Motor neuron (in vitro differentiated cells): ENCODE measurements around the gene RAP1GAP2. TPM values are rescaled to one million over a fixed set of nuclear protein-coding genes. Genes with fewer than 3 reads are reported as not detected.

ENCODE experiments used
- ATAC-seq, 8 experiments: fragments of 200-7000 bp; cut with Tn5 transposase; replicated peaks in 6 of 8; 2 replicates each; pipeline ENCODE4 v1.8.0; 2021; ENCODE audit warnings: mild to moderate bottlenecking in 8 of 8, moderate library complexity in 8 of 8
- H3K27ac ChIP-seq, 2 donors: fragments of 250-450 bp; sonication (Bioruptor Pico); 2 replicates each; pipeline ENCODE4 v1.9.0; 2021; ENCODE audit warnings: antibody characterized with exemption in 2 of 2, mild to moderate bottlenecking in 2 of 2, moderate library complexity in 1 of 2
- H3K4me1 ChIP-seq, 2 donors: fragments of 250-450 bp; sonication (Bioruptor Pico); replicated peaks in 1 of 2; 2 replicates each; pipeline ENCODE4 v1.6.1; 2021; ENCODE audit warnings: antibody characterized with exemption in 2 of 2, mild to moderate bottlenecking in 2 of 2, moderate library complexity in 1 of 2
- H3K4me3 ChIP-seq, 5 donors: fragments of 250-450 bp; sonication (Bioruptor Pico); 2 replicates each; pipeline ENCODE4 v1.9.0; 2021; ENCODE audit warnings: antibody characterized with exemption in 5 of 5, mild to moderate bottlenecking in 5 of 5, moderate library complexity in 4 of 5
- WGBS, 10 experiments: fragments of 450-650 bp; shearing (Covaris generic); methylation state at CpG; one replicate each; pipeline ENCODE4 v1.0.0; 2022; 5-methylcytosine and 5-hydroxymethylcytosine counted together
- in situ Hi-C, 9 experiments: fragments of 400-800 bp; cut with MboI; loops; one replicate each; pipeline ENCODE4 v1.15.0; 2021; ENCODE audit warnings: low sequenced_read_pairs in 9 of 9, low pct_unique_long_range_greater_than_20kb in 2 of 9; ENCODE audit not compliant: unreplicated experiment in 9 of 9
- total RNA-seq, 8 experiments: library from RNA; unstranded; fragments of 300-600 nt; gene quantifications; 2 replicates each; pipeline versions ENCODE4 v1.2.3 to v1.2.4, GENCODE V29; 2022

The RAP1GAP2 gene
- total RNA-seq, 8 experiments from 2014 or later = 0.76 to 16.7 (median 4.3) TPM

- Histone ChIP-seq H3K4me3 (no peak overlapping the region), H3K27ac (no peak overlapping the region), H3K4me1 (peaks cover 4 to 17% of the 10 kb centered on the region in 2 donors)
- in situ Hi-C loops = no loop called here
- ATAC-seq = no peak
- WGBS, 10 experiments = 60 to 100% (median 81%) methylated on average over 1 to 8 of the region's 17 CpGs; no CpG with 5 or more reads in 3 of the 10 experiments
Observed at GRCh38 chr17:2955931-2956582, 159.8 kb downstream of the RAP1GAP2 start.

- no peak overlapping the region for H3K4me3 ChIP-seq
- no peak overlapping the region for H3K27ac ChIP-seq
- H3K4me1 ChIP-seq = peaks cover 4 to 17% of the 10 kb centered on the region in 2 donors
- no peak for ATAC-seq
- 0 to 91% (median 64%) methylated on average over 1 to 10 of the region's 12 CpGs; no CpG with 5 or more reads in 3 of the 10 experiments for WGBS, 10 experiments
- in situ Hi-C loops = no loop called here
Observed at GRCh38 chr17:2957631-2958286, 161.5 kb downstream of the RAP1GAP2 start.

- in situ Hi-C loops = no loop called here
- 92 to 100% (median 98%) methylated on average over 1 to 4 of the region's 10 CpGs; no CpG with 5 or more reads in 6 of the 10 experiments for WGBS, 10 experiments
- H3K27ac ChIP-seq = peak overlapping the region in 1 of 2 donors; percentile 30
Observed at GRCh38 chr17:2958706-2959222, 162.5 kb downstream of the RAP1GAP2 start.

GRCh38 chr17:2959371-2960130 is 163.3 kb downstream of the RAP1GAP2 start:
- in situ Hi-C loops = no loop called here
- Histone ChIP-seq H3K27ac (peak overlapping the region in 1 of 2 donors; percentile 30), H3K4me1 (peaks cover 12 to 28% of the 10 kb centered on the region in 2 donors), H3K4me3 (no peak overlapping the region)
- no peak for ATAC-seq
- 52 to 100% (median 93%) methylated on average over 1 to 12 of the region's 19 CpGs; no CpG with 5 or more reads in 4 of the 10 experiments for WGBS, 10 experiments

More at GRCh38 chr17:2958706-2959222, 162.5 kb downstream of the RAP1GAP2 start:
- ATAC-seq = no peak
- Histone ChIP-seq H3K4me3 (no peak overlapping the region), H3K4me1 (peaks cover 8 to 22% of the 10 kb centered on the region in 2 donors)

GRCh38 chr17:2961446-2961845 is 165.2 kb downstream of the RAP1GAP2 start:
- Histone ChIP-seq H3K4me3 (no peak overlapping the region), H3K27ac (no peak overlapping the region), H3K4me1 (peaks cover 16 to 36% of the 10 kb centered on the region in 2 donors)
- 89 to 100% (median 100%) methylated on average over 1 to 5 of the region's 8 CpGs; no CpG with 5 or more reads in 3 of the 10 experiments for WGBS, 10 experiments
- in situ Hi-C loops = no loop called here
- ATAC-seq = no peak

GRCh38 chr17:2962236-2962635 is 166.0 kb downstream of the RAP1GAP2 start:
- in situ Hi-C loops = no loop called here
- peaks cover 18 to 37% of the 10 kb centered on the region in 2 donors for H3K4me1 ChIP-seq
- no peak overlapping the region for H3K4me3 ChIP-seq
- no peak for ATAC-seq
- no peak overlapping the region for H3K27ac ChIP-seq
- WGBS, 10 experiments = 83 to 100% (median 98%) methylated on average over 1 to 6 of the region's 7 CpGs; no CpG with 5 or more reads in 7 of the 10 experiments

- ATAC-seq = no peak
- Histone ChIP-seq H3K4me3 (no peak overlapping the region), H3K4me1 (peaks cover 18 to 37% of the 10 kb centered on the region in 2 donors), H3K27ac (no peak overlapping the region)
- in situ Hi-C loops = no loop called here
- WGBS, 10 experiments = 70 to 97% (median 83%) methylated on average over 1 to 6 of the region's 14 CpGs; no CpG with 5 or more reads in 7 of the 10 experiments
Observed at GRCh38 chr17:2962729-2963128, 166.5 kb downstream of the RAP1GAP2 start.

GRCh38 chr17:2963332-2964027 is 167.2 kb downstream of the RAP1GAP2 start:
- no peak overlapping the region for H3K4me3 ChIP-seq
- H3K27ac ChIP-seq = peak overlapping the region in 1 of 2 donors; percentile 50
- in situ Hi-C loops = no loop called here
- H3K4me1 ChIP-seq = peaks cover 18 to 37% of the 10 kb centered on the region in 2 donors
- ATAC-seq = no peak
- 81 to 94% (median 84%) methylated on average over 3 to 8 of the region's 21 CpGs; no CpG with 5 or more reads in 6 of the 10 experiments for WGBS, 10 experiments

- no peak overlapping the region for H3K4me3 ChIP-seq
- H3K27ac ChIP-seq = peak overlapping the region in 1 of 2 donors; percentile 50
- in situ Hi-C loops = no loop called here
- peaks cover 18 to 37% of the 10 kb centered on the region in 2 donors for H3K4me1 ChIP-seq
- ATAC-seq = no peak
- WGBS, 10 experiments = no CpG with 5 or more reads among the region's 6 CpGs
Observed at GRCh38 chr17:2964028-2964356, 167.8 kb downstream of the RAP1GAP2 start.

GRCh38 chr17:2964370-2964769 is 168.1 kb downstream of the RAP1GAP2 start:
- WGBS, 10 experiments = 85 to 92% (median 85%) methylated on average over 3 to 4 of the region's 10 CpGs; no CpG with 5 or more reads in 7 of the 10 experiments
- in situ Hi-C loops = no loop called here
- Histone ChIP-seq H3K4me3 (no peak overlapping the region), H3K27ac (no peak overlapping the region), H3K4me1 (peaks cover 18 to 37% of the 10 kb centered on the region in 2 donors)
- no peak for ATAC-seq

- in situ Hi-C loops = no loop called here
Observed at GRCh38 chr17:2964831-2965230, 168.6 kb downstream of the RAP1GAP2 start.

More at GRCh38 chr17:2964831-2965230, 168.6 kb downstream of the RAP1GAP2 start:
- Histone ChIP-seq H3K4me1 (peaks cover 18 to 36% of the 10 kb centered on the region in 2 donors), H3K27ac (no peak overlapping the region), H3K4me3 (no peak overlapping the region)
- ATAC-seq = no peak
- WGBS, 10 experiments = 80 to 100% (median 86%) methylated on average over 1 to 5 of the region's 11 CpGs; no CpG with 5 or more reads in 3 of the 10 experiments
